HG03439 (cell line): ENCODE results near the gene LRRC53.

Source experiments
- ATAC-seq: cut with Tn5 transposase; IDR thresholded peaks from one replicate; pipeline ENCODE4 v1.9.1; 2021; ENCODE audit warnings: mild to moderate bottlenecking, moderate library complexity; ENCODE audit not compliant: unreplicated experiment

LRRC53 gene

DNA sequence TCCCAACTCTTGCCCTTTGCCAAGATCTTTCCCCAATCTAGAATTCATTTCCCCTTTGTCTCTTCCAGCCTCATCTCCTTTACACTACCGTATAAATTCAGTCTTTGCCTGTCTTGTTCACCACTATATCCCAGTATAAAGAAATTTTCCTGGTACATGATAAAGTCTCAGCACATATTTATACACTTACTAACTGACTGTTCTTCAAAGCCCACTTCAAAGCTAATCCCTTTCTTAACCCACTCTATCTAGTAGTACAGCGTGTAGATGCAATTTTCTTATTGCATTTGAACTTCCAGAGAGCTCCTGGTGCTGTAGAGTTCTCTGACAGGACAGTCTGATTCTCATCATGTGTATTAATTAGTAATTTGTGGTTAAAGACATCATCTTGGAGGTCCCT is 78.1 kb downstream of the LRRC53 start:
- ATAC-seq = no peak

- ATAC-seq = no peak
Observed at GRCh38 chr1:74432325-74432724, 80.1 kb downstream of the LRRC53 start.

DNA sequence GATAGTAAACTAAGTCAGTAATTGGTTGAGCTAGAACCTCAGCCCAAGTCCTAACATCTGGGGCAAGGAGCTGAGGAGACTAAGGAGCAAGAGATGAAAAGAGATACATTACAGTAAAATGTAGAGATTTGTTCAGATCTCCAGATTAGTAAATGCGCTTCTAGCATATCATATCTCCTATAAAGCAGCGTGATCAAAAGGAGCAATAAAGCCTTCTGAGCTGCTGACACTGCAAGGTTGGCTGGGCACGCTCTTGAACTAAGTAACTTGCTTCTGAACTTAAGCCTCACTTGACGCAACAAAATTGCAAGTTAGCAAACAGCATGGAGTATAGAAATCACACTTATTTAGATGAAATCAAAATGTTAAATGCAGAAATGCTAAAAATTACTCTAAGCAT is 80.9 kb downstream of the LRRC53 start:
- no peak for ATAC-seq

DNA sequence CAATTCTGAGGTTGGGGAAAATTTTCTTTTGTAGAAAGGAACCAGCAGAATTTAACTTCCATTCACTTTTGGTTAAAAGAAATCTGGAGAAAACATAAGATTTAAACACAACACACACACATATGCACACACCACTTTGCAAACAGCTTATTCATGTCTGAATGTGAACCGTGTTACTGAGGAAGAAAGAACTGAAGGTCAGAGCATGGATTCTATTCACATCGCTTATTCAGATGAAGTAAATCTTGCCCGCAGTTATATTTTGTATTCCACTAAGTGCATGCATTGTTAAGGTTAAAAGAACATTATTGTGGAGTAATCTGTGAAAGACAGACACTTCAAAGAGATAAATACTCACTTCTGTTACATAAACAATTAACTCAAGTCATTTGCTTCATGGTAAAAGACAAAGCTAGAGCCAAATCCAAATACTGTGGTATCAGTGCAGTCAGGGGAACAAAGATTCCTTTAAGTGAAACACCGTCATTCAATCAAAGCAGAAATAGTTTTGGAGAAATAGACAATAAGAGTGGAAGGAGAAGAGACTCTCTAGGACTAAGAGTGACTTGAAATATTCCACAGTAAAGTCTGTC is 82.0 kb downstream of the LRRC53 start:
- no peak for ATAC-seq

DNA sequence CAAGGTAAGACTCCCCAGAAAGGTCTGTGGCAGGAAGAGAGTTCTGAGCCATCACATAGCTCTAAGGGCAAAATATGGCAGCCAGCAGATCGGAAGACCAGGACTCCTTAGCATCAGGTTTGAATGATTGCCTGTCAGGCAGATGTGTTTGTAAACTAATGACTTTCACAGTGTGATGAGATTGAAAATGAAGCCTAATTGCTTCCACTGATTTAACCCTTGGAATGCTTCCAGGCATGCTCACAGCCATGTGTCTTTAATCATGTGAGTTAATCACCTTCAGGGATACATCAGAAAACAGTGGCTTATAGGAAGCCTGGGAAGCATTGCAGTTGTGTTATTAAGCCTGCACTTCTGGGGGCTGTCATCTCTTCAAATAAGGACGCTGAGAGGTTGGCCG is 82.8 kb downstream of the LRRC53 start:
- ATAC-seq = no peak

- ATAC-seq = no peak
Observed at GRCh38 chr1:74427681-74428080, 84.7 kb downstream of the LRRC53 start.

GRCh38 chr1:74426208-74426937 is 86.0 kb downstream of the LRRC53 start:
- ATAC-seq = no peak

GRCh38 chr1:74425676-74426075 is 86.7 kb downstream of the LRRC53 start:
- no peak for ATAC-seq

DNA sequence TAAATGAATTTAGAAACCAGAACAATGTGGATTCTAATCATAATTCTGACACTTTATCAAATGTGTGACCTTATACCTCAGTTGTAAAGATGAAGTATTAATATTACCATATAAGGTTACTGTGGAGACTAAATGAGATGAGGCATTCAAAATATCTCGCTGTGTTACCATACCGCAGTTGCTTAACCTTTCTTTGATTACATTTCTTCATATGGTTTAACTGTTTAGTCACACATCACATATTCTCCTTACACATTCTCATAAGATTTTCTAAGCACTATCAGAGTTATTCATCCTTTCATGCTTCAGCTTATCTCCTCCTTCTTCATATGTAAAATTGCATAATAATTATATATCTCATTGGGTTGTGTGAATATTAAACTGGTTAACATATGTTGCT is 88.9 kb downstream of the LRRC53 start:
- ATAC-seq = no peak

- ATAC-seq = no peak
Observed at GRCh38 chr1:74422421-74423292, 89.8 kb downstream of the LRRC53 start.

DNA sequence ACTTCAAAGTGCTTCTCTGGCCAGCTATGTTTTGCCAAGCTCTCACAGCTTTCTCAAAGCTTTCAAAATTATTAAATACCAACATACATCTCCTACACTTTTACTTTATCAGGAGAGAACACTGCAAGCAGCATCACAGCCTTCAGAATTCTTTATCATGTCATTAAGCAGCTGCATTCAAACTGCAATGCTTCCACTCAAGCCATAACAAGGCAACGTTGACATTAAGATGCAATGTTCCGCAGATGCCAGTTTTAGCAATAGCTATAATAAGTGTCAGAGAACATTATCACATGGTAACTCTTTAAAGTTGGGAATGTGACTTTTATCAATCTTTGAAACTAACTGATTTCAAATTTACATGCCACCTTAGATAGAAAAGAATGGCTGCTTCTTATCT is 91.9 kb downstream of the LRRC53 start:
- no peak for ATAC-seq
